GM10248 (cell line): ENCODE data around the gene ZNF771.

Source experiments
- CTCF ChIA-PET: fragments of 300-600 bp; sonication (Branson Sonifier 250); formaldehyde crosslinking; extraction: SDS; loops from one replicate; lab custom pipeline; 2021; ENCODE audit warnings: antibody characterized with exemption; lab: Yijun Ruan, JAX
- POLR2A ChIA-PET: fragments of 350-650 bp; sonication (Branson Sonifier 250); formaldehyde crosslinking; extraction: SDS; loops from one replicate; lab custom pipeline; 2020; ENCODE audit warnings: antibody characterized with exemption; lab: Yijun Ruan, JAX
- DNase-seq: peaks from one replicate; pipeline ENCODE4 v3.0.0; 2012; ENCODE audit errors: extremely low spot score
- TF ChIP-seq, protein P1 (sequence below): IDR thresholded peaks from 2 replicates; pipeline ENCODE4 v1.5.1; 2012; ENCODE audit warnings: mild to moderate bottlenecking, low read depth; ENCODE audit errors: extremely low read depth, missing control alignments, control extremely low read depth

The ZNF771 gene

DNA sequence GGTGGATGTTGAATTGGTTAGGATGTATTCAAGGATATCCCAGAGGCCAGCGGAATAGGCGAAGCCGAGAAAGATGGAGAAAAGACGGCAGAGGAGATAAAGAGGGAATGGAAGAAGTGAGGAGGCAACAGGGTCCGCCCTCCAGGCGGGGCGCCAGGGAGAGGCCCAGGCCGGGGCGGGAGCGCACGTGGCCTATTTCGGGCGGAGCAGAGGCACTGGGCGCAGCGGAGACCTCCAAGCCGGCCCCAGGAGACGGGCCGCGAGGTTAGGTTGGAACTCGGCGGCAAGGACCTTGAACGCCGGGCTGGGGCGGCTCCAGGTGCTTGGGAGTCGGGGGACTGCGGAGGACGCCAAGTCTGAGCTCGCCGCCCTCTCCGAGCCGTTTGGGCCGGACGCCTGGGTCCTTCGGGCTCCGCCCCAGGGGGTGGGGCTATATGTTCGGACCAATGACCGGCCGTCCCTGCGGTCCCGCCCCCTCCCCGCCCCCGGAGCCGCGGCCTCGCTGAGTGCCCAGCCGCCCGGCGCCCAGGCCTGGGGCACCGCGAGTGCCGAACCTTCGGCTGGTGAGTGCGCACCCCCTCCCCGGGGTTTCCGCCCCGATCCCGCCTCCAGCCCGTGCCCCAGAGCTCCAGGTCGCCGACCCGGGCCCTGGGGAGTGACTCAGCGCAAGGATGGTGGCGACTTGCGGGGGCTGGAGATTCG lies at the start of gene ZNF771:
TSS of gene ZNF771 (plus strand) at position 505 of the 702 bp plus-strand sequence. CDS start 448 bp downstream, outside the sequence.
- ChIA-PET POLR2A (interaction anchor here (0.6 to 1.0 kb wide), 3 partner anchors 9 to 232 kb away, joined by 3 to 4 read pairs (median 3); no protein-coding TSS in a partner anchor), CTCF (interaction anchor here (0.8 to 6.3 kb wide), 18 partner anchors 8 to 236 kb away, joined by 3 to 58 read pairs (median 4); partner anchors contain the start of genes DCTPP1, TBC1D10B, ZNF48 and ZNF764)
- DNase-seq: peak; percentile 93
- TF ChIP-seq, protein P1, sequence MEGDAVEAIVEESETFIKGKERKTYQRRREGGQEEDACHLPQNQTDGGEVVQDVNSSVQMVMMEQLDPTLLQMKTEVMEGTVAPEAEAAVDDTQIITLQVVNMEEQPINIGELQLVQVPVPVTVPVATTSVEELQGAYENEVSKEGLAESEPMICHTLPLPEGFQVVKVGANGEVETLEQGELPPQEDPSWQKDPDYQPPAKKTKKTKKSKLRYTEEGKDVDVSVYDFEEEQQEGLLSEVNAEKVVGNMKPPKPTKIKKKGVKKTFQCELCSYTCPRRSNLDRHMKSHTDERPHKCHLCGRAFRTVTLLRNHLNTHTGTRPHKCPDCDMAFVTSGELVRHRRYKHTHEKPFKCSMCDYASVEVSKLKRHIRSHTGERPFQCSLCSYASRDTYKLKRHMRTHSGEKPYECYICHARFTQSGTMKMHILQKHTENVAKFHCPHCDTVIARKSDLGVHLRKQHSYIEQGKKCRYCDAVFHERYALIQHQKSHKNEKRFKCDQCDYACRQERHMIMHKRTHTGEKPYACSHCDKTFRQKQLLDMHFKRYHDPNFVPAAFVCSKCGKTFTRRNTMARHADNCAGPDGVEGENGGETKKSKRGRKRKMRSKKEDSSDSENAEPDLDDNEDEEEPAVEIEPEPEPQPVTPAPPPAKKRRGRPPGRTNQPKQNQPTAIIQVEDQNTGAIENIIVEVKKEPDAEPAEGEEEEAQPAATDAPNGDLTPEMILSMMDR: no peak

DNA sequence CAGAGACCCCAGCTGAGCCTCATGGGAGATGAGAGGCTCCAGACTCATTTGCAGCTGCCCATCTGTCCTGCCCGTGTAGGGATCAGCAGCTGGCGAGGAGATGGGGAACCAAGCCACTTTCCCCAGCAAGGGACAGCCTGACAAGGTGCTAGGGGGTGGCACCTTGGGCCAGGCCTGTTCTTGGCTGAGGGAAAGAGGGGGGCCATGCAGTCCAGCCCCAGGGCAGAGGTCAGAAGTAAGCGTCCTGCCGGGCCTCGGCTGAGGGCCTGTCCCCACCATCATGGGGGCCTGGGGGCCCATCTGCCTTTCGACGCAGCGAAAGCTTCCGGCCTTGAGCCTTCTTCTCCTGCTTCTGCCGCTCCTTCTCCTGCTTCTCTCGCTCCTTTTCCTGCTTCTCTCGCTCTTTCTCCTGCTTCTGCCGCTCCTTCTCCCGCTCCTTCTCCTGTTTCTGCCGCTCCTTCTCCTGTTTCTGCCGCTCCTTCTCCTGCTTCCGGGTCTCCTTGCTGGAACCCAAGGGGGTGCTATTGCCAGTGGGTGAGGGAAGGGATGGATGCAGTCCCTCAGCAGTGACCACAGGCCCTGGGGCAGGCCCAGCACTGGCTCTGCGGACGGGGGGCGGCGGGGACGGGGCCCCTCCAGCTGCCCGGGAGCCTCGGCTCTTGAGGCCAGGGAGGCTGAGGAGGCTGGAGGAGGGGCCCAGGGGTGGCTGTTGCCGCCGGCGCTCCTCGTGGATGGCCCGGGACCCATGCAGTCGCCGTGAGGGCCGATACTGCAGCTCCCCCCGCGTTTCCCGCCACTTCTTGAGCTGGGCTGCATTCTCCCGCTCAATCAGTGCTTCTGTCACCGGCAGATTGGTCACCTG lies 49.5 kb upstream of the ZNF771 start:
- ChIA-PET CTCF (interaction anchor here (1.0 to 1.9 kb wide), 4 partner anchors 11 to 72 kb away, joined by 3 to 9 read pairs (median 4); partner anchors contain the start of genes DCTPP1 and TBC1D10B), POLR2A (no interaction called here)
- DNase-seq: no peak
- TF ChIP-seq, protein P1: no peak

DNA sequence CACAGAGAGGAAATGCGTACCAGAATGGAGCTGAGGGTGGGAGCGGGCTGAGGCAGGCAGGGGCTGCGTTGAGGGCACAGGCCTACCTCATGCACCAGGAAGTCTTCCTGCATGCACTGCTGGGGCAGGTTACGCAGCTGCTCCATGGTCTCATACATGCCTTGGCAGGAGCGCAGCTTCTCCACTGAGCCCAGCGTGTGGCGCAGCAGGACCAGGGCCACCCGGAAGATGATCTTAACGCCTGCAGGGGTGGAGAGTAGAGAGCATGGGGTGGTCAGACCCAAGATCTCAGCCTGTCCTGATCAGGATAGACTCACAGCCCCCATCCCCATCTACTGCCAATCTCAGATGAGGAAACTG lies 48.8 kb upstream of the ZNF771 start:
- ChIA-PET CTCF (interaction anchor here (1.0 to 1.1 kb wide), 2 partner anchors 11 to 12 kb away, joined by 3 to 4 read pairs; partner anchors contain the start of gene TBC1D10B), POLR2A (no interaction called here)
- no peak for DNase-seq
- TF ChIP-seq, protein P1: no peak

DNA sequence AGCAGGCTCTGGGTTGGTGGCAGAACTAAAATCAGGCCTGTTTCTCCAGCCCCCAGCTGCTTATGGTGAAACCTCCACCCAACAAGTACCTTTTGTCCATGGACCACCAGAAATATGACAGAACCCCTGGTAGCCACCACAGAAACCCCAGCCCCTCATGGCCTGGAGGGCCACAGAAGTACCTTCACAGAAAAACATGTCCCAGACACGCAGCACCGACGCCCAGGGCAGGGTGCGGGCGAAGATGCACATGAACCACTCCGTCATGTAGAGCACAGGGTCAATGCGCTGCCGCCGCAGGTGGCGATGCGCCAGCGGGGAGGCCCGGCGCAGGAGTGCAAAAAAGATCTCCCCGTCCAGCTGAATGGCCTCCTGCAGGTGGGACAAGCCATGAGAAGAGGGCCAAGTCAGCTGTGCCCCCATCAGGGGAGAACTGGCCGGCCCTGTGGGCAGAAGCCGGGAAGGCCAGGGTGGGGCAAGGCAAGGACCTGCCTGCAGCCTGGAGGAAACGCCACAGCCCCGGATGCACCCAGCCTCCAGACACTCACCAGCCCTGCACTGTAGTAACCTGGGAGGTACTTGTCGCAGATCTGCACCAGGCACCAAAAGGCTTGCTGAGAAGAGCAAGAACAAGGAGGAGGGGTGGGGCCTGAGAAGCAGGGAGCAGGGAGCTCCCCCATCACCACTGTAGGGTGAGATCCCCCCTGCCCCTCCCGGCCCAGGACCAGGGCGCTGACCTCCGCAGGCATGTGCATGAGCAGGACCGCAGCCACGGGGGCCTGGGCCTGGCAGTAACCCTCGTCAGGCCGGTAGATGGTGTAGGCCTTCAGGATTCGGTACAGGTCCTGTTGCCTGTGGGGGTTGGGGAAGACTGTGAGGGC lies 48.2 kb upstream of the ZNF771 start:
- POLR2A ChIA-PET: interaction anchor here (0.9 to 1.1 kb wide), 2 partner anchors 10 to 11 kb away, joined by 3 read pairs; partner anchors contain the start of gene TBC1D10B
- TF ChIP-seq, protein P1: no peak
- CTCF ChIA-PET: interaction anchor here (1.0 to 1.1 kb wide), 3 partner anchors 10 to 12 kb away, joined by 3 to 4 read pairs (median 3); partner anchors contain the start of gene TBC1D10B
- DNase-seq: no peak

DNA sequence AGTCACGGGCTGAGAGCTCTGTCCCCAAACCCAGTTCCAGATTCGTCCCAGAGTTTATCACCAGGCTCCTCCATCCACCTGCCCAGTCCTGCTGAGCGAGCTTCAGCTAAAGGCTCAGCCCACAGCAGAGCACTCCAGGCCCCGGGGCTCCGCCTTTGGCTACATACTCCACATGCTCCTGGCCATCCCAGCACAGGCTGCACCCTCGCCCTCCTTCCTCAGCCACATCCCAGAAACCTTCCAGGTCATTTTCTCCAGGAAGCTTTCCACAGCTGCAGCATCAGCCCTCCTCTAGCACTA lies 47.6 kb upstream of the ZNF771 start:
- POLR2A ChIA-PET: interaction anchor here (0.9 to 1.1 kb wide), 2 partner anchors 9 to 11 kb away, joined by 3 read pairs; partner anchors contain the start of gene TBC1D10B
- TF ChIP-seq, protein P1: no peak
- CTCF ChIA-PET: interaction anchor here (1.0 kb wide), 1 partner anchor 11 kb away, joined by 3 read pairs; no protein-coding TSS in a partner anchor
- no peak for DNase-seq
